ENCODE measurements around the gene C9orf43. TPM values are rescaled to one million over a fixed set of nuclear protein-coding genes. Genes with fewer than 3 reads are reported as not detected.
"Not testable (repeated sequence)": the region's sequence is repeated elsewhere in the genome, so short reads cannot be mapped to it uniquely, and the experiment has no call there.

C9orf43 gene
- total RNA-seq: 1 to 10 TPM in 1 of 6 experiments, under 1 TPM in 5; 0.40 to 1.0 (median 0.50) TPM
- long read RNA-seq: 0 reads

GRCh38 chr9:113410207-113410864, at the start of gene C9orf43, which contains the start of gene POLE3:
Gene C9orf43, plus strand, starts transcription at chr9:113410747. Its CDS starts 2,747 bp downstream, at chr9:113413494.
Gene POLE3, minus strand, starts transcription at chr9:113410675. Its CDS starts 382 bp downstream, at chr9:113410293.
- no peaks in the 10 kb centered on the region for H3K27me3 ChIP-seq
- peak within 1 kb of the TSS; percentile 84 to 95 (median 85) for H3K4me3 ChIP-seq
- WGBS (ENCODE audit: insufficient coverage, low coverage, low lambda C conversion rate, missing lambda C conversion rate): under 1% methylated on average over 39 of the region's 61 CpGs
- TF ChIP-seq CTCF (IDR thresholded peaks at IDR 0.05) (no peak), POLR2A (IDR thresholded peaks at IDR 0.05) (peak; percentile 82)
- peak within 1 kb of the TSS; percentile 94 to 98 (median 94) for H3K27ac ChIP-seq
- peaks cover 0 to 20% (median 8%) of the 10 kb centered on the region in 4 donors for H3K4me1 ChIP-seq
- peaks cover 0 to 12% (median 6%) of the 10 kb centered on the region in 4 donors for H3K36me3 ChIP-seq
- H3K9me3 ChIP-seq: no peaks in the 10 kb centered on the region
- ATAC-seq: peak; percentile 96 to 97 (median 96)
- peak; percentile 95 to 96 (median 95) for DNase-seq
- intact Hi-C loops (cut with DNase I): no loop called here

GRCh38 chr9:113361304-113362018, 49.1 kb upstream of the C9orf43 start:
- Histone ChIP-seq H3K4me1 (peaks cover 0 to 5% (median 0%) of the 10 kb centered on the region in 4 donors), H3K36me3 (no peaks in the 10 kb centered on the region), H3K9me3 (no peaks in the 10 kb centered on the region), H3K27me3 (no peaks in the 10 kb centered on the region), H3K27ac (no peak overlapping the region), H3K4me3 (no peak overlapping the region)
- intact Hi-C loops (cut with DNase I): no loop called here
- no peak for ATAC-seq
- no peak for DNase-seq
- WGBS (ENCODE audit: insufficient coverage, low coverage, low lambda C conversion rate, missing lambda C conversion rate): 61% methylated on average over 7 of the region's 7 CpGs
- TF ChIP-seq CTCF (IDR thresholded peaks at IDR 0.05): no peak
- TF ChIP-seq POLR2A (IDR thresholded peaks at IDR 0.05): no peak

- H3K36me3 ChIP-seq: no peaks in the 10 kb centered on the region
- TF ChIP-seq CTCF (IDR thresholded peaks at IDR 0.05) (no peak), POLR2A (IDR thresholded peaks at IDR 0.05) (no peak)
- no peak for DNase-seq
- peaks cover 0 to 9% (median 0%) of the 10 kb centered on the region in 4 donors for H3K4me1 ChIP-seq
- H3K4me3 ChIP-seq: no peak overlapping the region
- intact Hi-C loops (cut with DNase I): no loop called here
- ATAC-seq: no peak
- H3K27ac ChIP-seq: no peak overlapping the region
- no peaks in the 10 kb centered on the region for H3K27me3 ChIP-seq
- 86% methylated on average over 2 of the region's 3 CpGs for WGBS (ENCODE audit: insufficient coverage, low coverage, low lambda C conversion rate, missing lambda C conversion rate)
- no peaks in the 10 kb centered on the region for H3K9me3 ChIP-seq
These were observed 47.2 kb upstream of the C9orf43 start for GRCh38 chr9:113363336-113363735.

DNA sequence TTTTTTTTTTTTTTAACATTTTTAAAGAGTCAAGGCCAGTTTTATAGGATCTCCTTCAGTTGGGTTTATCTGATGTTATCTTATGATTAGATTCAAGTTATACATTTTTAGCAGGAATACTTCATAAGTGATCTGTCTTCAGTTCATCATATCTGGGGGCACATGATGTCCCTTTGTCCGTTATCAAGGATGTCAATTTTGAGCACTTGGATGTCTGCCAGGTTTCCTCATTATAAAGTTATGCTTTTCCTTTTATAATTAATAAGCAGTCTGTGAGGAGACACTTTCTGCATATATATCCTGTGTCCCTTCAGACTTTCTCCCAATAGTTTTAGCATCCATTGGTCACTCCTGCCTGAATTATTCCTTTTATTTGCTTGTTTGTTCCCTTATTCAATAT, 45.6 kb upstream of the C9orf43 start:
- H3K36me3 ChIP-seq: no peaks in the 10 kb centered on the region
- WGBS (ENCODE audit: insufficient coverage, low coverage, low lambda C conversion rate, missing lambda C conversion rate): 50% methylated on average over 1 of the region's 1 CpG
- no peak overlapping the region for H3K4me3 ChIP-seq
- no peaks in the 10 kb centered on the region for H3K27me3 ChIP-seq
- intact Hi-C loops (cut with DNase I): no loop called here
- peaks cover 0 to 20% (median 6%) of the 10 kb centered on the region in 4 donors for H3K4me1 ChIP-seq
- no peak for TF ChIP-seq POLR2A (IDR thresholded peaks at IDR 0.05)
- no peak for TF ChIP-seq CTCF (IDR thresholded peaks at IDR 0.05)
- ATAC-seq: no peak
- H3K27ac ChIP-seq: no peak overlapping the region
- DNase-seq: no peak
- no peaks in the 10 kb centered on the region for H3K9me3 ChIP-seq

DNA sequence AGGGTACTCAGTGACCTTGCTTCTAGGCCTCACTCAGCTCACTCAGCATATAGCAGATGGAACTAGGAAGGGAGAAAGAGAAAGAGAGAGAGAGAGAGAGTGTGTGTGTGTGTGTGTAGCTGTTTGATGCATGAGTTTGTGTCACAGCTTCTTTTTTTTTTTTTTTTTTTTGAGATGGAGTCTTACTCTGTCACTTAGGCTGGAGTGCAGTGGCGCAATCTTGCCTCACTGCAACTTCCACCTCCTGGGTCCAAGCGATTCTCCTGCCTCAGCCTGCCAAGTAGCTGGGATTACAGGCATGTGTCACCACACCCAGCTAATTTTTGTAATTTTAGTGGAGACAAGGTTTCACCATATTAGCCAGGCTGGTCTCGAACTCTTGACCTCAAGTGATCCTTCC, 44.9 kb upstream of the C9orf43 start:
- H3K9me3 ChIP-seq; DNase-seq; ATAC-seq; intact Hi-C loops (cut with DNase I); H3K27me3 ChIP-seq; H3K4me3 ChIP-seq; H3K36me3 ChIP-seq; H3K27ac ChIP-seq: not testable (repeated sequence)
- peaks cover 0 to 22% (median 6%) of the 10 kb centered on the region in 4 donors for H3K4me1 ChIP-seq
- 43% methylated on average over 2 of the region's 3 CpGs for WGBS (ENCODE audit: insufficient coverage, low coverage, low lambda C conversion rate, missing lambda C conversion rate)
